Adrenal gland (tissue), 12 donors: Measurements from ENCODE around the gene AHCYL1. TPM values are rescaled to one million over a fixed set of nuclear protein-coding genes. Genes with fewer than 3 reads are reported as not detected.

ENCODE experiments used
- DNase-seq, 7 donors: peaks; one replicate each; pipeline ENCODE4 v3.0.0-alpha.2; 2019 to 2020
- H3K27ac ChIP-seq, 5 donors: fragments of 200-600 bp; sonication (generic) in 4 of 5; 1 replicate in 3 of 5; 2 replicates in 2 of 5; pipeline versions ENCODE4 v1.5.1 to v1.8.0; 2016 to 2020; ENCODE audit warnings: mild to moderate bottlenecking in 1 of 5
- H3K27me3 ChIP-seq: fragments of 200-600 bp; 2 replicates; pipeline ENCODE4 v1.8.0; 2021
- H3K36me3 ChIP-seq, 2 donors: fragments of 200-600 bp; replicated peaks in 1 of 2; 1 replicate in 1 of 2; 2 replicates in 1 of 2; pipeline versions ENCODE4 v1.5.1 to v1.8.0; 2018 to 2022
- H3K4me1 ChIP-seq, 2 donors: fragments of 200-600 bp; replicated peaks in 1 of 2; 1 replicate in 1 of 2; 2 replicates in 1 of 2; pipeline versions ENCODE4 v1.5.1 to v1.8.0; 2018 to 2021
- H3K4me3 ChIP-seq, 4 donors: fragments of 200-600 bp; sonication (generic) in 3 of 4; one replicate each; pipeline ENCODE4 v1.5.1; 2016 to 2018
- H3K9me3 ChIP-seq, 3 donors: fragments of 200-600 bp; sonication (generic) in 1 of 3; replicated peaks in 1 of 3; 1 replicate in 2 of 3; 2 replicates in 1 of 3; pipeline versions ENCODE4 v1.5.1 to v1.8.0; 2016 to 2021
- CTCF ChIP-seq, 6 experiments: fragments of 450-650 bp in 4 of 6; fragments of 200-600 bp in 2 of 6; sonication (generic) in 1 of 6; IDR thresholded peaks; 1 replicate in 5 of 6; 2 replicates in 1 of 6; pipeline versions ENCODE4 v1.5.1 to v1.8.0; 2016 to 2021; ENCODE audit warnings: antibody characterized with exemption in 6 of 6, mild to moderate bottlenecking in 2 of 6, moderate library complexity in 1 of 6
- POLR2A ChIP-seq, 2 donors: fragments of 450-650 bp; IDR thresholded peaks; one replicate each; pipeline ENCODE4 v1.6.1; 2017; ENCODE audit warnings: antibody characterized with exemption in 2 of 2, mild to moderate bottlenecking in 2 of 2, moderate library complexity in 1 of 2
- WGBS, 4 donors: extraction: QIAGEN DNeasy Blood & Tissue Kit in 2 of 4; methylation state at CpG; one replicate each; pipeline versions ENCODE4 v1.1.5 to v1.1.7; 2013 to 2017; 5-methylcytosine and 5-hydroxymethylcytosine counted together
- intact Hi-C, 2 donors: fragments of 100-400 bp; cut with DNase I; formaldehyde crosslinking; loops; one replicate each; pipeline versions ENCODE4 v1.14.1 to v1.15.0; 2022 to 2023
- polyA plus RNA-seq, 3 donors: library from polyadenylated mRNA; stranded (reverse); fragments of 200-250 nt in 2 of 3; fragments of 350-450 nt in 1 of 3; fragmentation: Illumina TruSeq in 1 of 3; extraction: RNeasy Lipid Tissue Mini Kit (QIAGEN cat#74804) in 1 of 3; gene quantifications; one replicate each; pipeline ENCODE4 v1.2.3, GENCODE V29; 2013 to 2014
- total RNA-seq, 9 donors: library from RNA; depleted of rRNA in 4 of 9; stranded (reverse); fragments of >200 nt in 4 of 9; fragments of 120-200 nt in 1 of 9; fragmentation: NEBNext Ultra II Directional in 1 of 9; extraction: Animal tissue kit (Norgen Biotek cat#: 25700) in 1 of 9; gene quantifications; one replicate each; pipeline versions ENCODE4 v1.1.0 to v1.2.4, GENCODE V29; 2013 to 2023
- donor health status: healthy with polysubstance abuse.
- donor health status: Bipolar disorder and iron deficiency.
- donor health status: DM: yes; HTN: yes; CAD: no.
- donor health status: DM: no; HTN: no; CAD: no.
- donor health status: DM: no; HTN: no; CAD: no.
- donor health status: DM: yes; HTN: yes; CAD: no.

The AHCYL1 gene
- total and polyA plus RNA-seq, 12 donors = 33.5 to 172 (median 95.3) TPM

GRCh38 chr1:109983380-109984189 is 980 bp upstream of the AHCYL1 start:
- H3K27me3 ChIP-seq = no peaks in the 10 kb centered on the region
- no peak overlapping the region for H3K4me3 ChIP-seq
- no peaks in the 10 kb centered on the region for H3K9me3 ChIP-seq
- 53 to 59% (median 57%) methylated on average over 5 of the region's 5 CpGs for WGBS, 4 donors
- TF ChIP-seq POLR2A (IDR thresholded peaks at IDR 0.05) (no peak), CTCF (IDR thresholded peaks at IDR 0.05) (no peak)
- H3K36me3 ChIP-seq = no peaks in the 10 kb centered on the region
- H3K27ac ChIP-seq = peak overlapping the region in 2 of 5 donors; percentile 96 to 98
- DNase-seq = no peak
- intact Hi-C loops = loop anchor here (1.0 to 10.0 kb wide), 7 partner anchors 56 to 439 kb away; partner anchors contain the start of genes CSF1 (in 1 of the 2), GNAI3 (in 1 of the 2) and GSTM4 (in 1 of the 2)
- peaks cover 26 to 33% of the 10 kb centered on the region in 2 donors for H3K4me1 ChIP-seq

- H3K4me3 ChIP-seq = no peak overlapping the region
- no peak for DNase-seq
- H3K27me3 ChIP-seq = no peaks in the 10 kb centered on the region
- peaks cover 26 to 33% of the 10 kb centered on the region in 2 donors for H3K4me1 ChIP-seq
- H3K36me3 ChIP-seq = no peaks in the 10 kb centered on the region
- TF ChIP-seq POLR2A (IDR thresholded peaks at IDR 0.05) (no peak), CTCF (IDR thresholded peaks at IDR 0.05) (no peak)
- intact Hi-C loops = loop anchor here (5.0 to 10.0 kb wide), 5 partner anchors 57 to 439 kb away; partner anchors contain the start of genes CSF1 (in 1 of the 2), GNAI3 (in 1 of the 2) and GSTM4 (in 1 of the 2)
- WGBS, 4 donors = 7 to 17% (median 9%) methylated on average over 3 to 7 of the region's 7 CpGs
- no peaks in the 10 kb centered on the region for H3K9me3 ChIP-seq
- peak overlapping the region in 2 of 5 donors; percentile 96 to 98 for H3K27ac ChIP-seq
Measured at GRCh38 chr1:109984190-109984455, 442 bp upstream of the AHCYL1 start.

GRCh38 chr1:109985247-109986053 is 885 bp downstream of the AHCYL1 start:
- peak in 1 of 7 donors; percentile 49 for DNase-seq
- H3K27me3 ChIP-seq = no peaks in the 10 kb centered on the region
- no peak for TF ChIP-seq CTCF (IDR thresholded peaks at IDR 0.05)
- TF ChIP-seq POLR2A (IDR thresholded peaks at IDR 0.05) = no peak
- no peaks in the 10 kb centered on the region for H3K9me3 ChIP-seq
- H3K4me1 ChIP-seq = peaks cover 32 to 42% of the 10 kb centered on the region in 2 donors
- 9 to 14% (median 10%) methylated on average over 19 to 22 of the region's 22 CpGs for WGBS, 4 donors
- H3K27ac ChIP-seq = peak overlapping the region; percentile 92 to 98 (median 96)
- no peaks in the 10 kb centered on the region for H3K36me3 ChIP-seq
- H3K4me3 ChIP-seq = peak overlapping the region; percentile 7 to 96 (median 70)
- intact Hi-C loops = loop anchor here (10.0 kb wide), 2 partner anchors 331 to 441 kb away; partner anchors contain the start of genes GNAI3 (in 1 of the 2) and GSTM4 (in 1 of the 2)

GRCh38 chr1:109986054-109986444 is 1.5 kb downstream of the AHCYL1 start:
- intact Hi-C loops = loop anchor here (10.0 kb wide), 2 partner anchors 331 to 441 kb away; partner anchors contain the start of genes GNAI3 (in 1 of the 2) and GSTM4 (in 1 of the 2)
- TF ChIP-seq POLR2A (IDR thresholded peaks at IDR 0.05) (no peak), CTCF (IDR thresholded peaks at IDR 0.05) (no peak)
- Histone ChIP-seq H3K9me3 (no peaks in the 10 kb centered on the region), H3K27me3 (no peaks in the 10 kb centered on the region), H3K4me3 (peak overlapping the region in 1 of 4 donors; percentile 96), H3K36me3 (no peaks in the 10 kb centered on the region), H3K27ac (peak overlapping the region in 3 of 5 donors; percentile 96 to 98 (median 98)), H3K4me1 (peaks cover 33 to 48% of the 10 kb centered on the region in 2 donors)
- 82 to 91% (median 87%) methylated on average over 3 of the region's 3 CpGs for WGBS, 4 donors
- no peak for DNase-seq
